WERI-Rb-1 (cell line): ENCODE measurements around the gene GON7.
A peak's percentile ranks its signal among the peaks of the same experiment; 100 is the strongest.

Experiments used
- DNase-seq: peaks from one replicate; pipeline ENCODE4 v3.0.0-alpha.2; 2020
- H3K27ac ChIP-seq: fragments of 250-450 bp; sonication (Bioruptor Pico); 2 replicates; pipeline ENCODE4 v1.5.1; 2020; ENCODE audit warnings: mild to moderate bottlenecking, moderate library complexity
- H3K27me3 ChIP-seq: fragments of 250-450 bp; sonication (Bioruptor Pico); 2 replicates; pipeline ENCODE4 v1.5.1; 2021; ENCODE audit warnings: mild to moderate bottlenecking, low read depth, moderate library complexity; ENCODE audit not compliant: insufficient read depth, severe bottlenecking
- H3K36me3 ChIP-seq: fragments of 250-450 bp; sonication (Bioruptor Pico); 2 replicates; pipeline ENCODE4 v1.5.1; 2020; ENCODE audit warnings: mild to moderate bottlenecking, moderate library complexity
- H3K4me3 ChIP-seq: 2 replicates; pipeline ENCODE4 v1.5.1; 2011; ENCODE audit warnings: low read depth, mild to moderate bottlenecking, control low read depth, low read length
- H3K9me3 ChIP-seq: fragments of 250-450 bp; sonication (Bioruptor Pico); 2 replicates; pipeline ENCODE4 v1.5.1; 2021; ENCODE audit warnings: mild to moderate bottlenecking, moderate library complexity; ENCODE audit not compliant: severe bottlenecking
- CTCF ChIP-seq: IDR thresholded peaks from 2 replicates; pipeline ENCODE4 v1.5.1; 2011; ENCODE audit warnings: low read depth, mild to moderate bottlenecking, control low read depth, inconsistent platforms, low read length

Gene GON7

GRCh38 chr14:93228550-93228949 lies 21.7 kb upstream of the GON7 start:
- no peaks in the 10 kb centered on the region for H3K27me3 ChIP-seq
- H3K36me3 ChIP-seq, result peaks cover 43% of the 10 kb centered on the region
- no peak for TF ChIP-seq CTCF
- DNase-seq, result no peak
- H3K27ac ChIP-seq, result no peak overlapping the region
- H3K9me3 ChIP-seq, result no peaks in the 10 kb centered on the region
- no peak overlapping the region for H3K4me3 ChIP-seq

GRCh38 chr14:93223565-93223964 lies 16.7 kb upstream of the GON7 start:
- TF ChIP-seq CTCF, result no peak
- Histone ChIP-seq H3K27ac (no peak overlapping the region), H3K36me3 (peaks cover 73% of the 10 kb centered on the region), H3K27me3 (no peaks in the 10 kb centered on the region), H3K4me3 (no peak overlapping the region), H3K9me3 (no peaks in the 10 kb centered on the region)
- DNase-seq, result no peak

GRCh38 chr14:93220509-93220908 lies 13.6 kb upstream of the GON7 start:
- H3K9me3 ChIP-seq, result no peaks in the 10 kb centered on the region
- no peak for DNase-seq

GRCh38 chr14:93219103-93219726 lies 12.3 kb upstream of the GON7 start:
- peak; percentile 67 for TF ChIP-seq CTCF
- no peak overlapping the region; the same call in 1 of the 2 replicates for H3K27ac ChIP-seq
- DNase-seq, result peak; percentile 68
- no peaks in the 10 kb centered on the region for H3K9me3 ChIP-seq
- peaks cover 69% of the 10 kb centered on the region for H3K36me3 ChIP-seq
- no peaks in the 10 kb centered on the region for H3K27me3 ChIP-seq
- no peak overlapping the region for H3K4me3 ChIP-seq

More at GRCh38 chr14:93220509-93220908, 13.6 kb upstream of the GON7 start:
- Histone ChIP-seq H3K27ac (no peak overlapping the region), H3K4me3 (no peak overlapping the region), H3K36me3 (peaks cover 67% of the 10 kb centered on the region), H3K27me3 (no peaks in the 10 kb centered on the region)
- no peak for TF ChIP-seq CTCF

GRCh38 chr14:93214598-93214997 lies 7.7 kb upstream of the GON7 start:
- H3K9me3 ChIP-seq, result no peaks in the 10 kb centered on the region
- peaks cover 81% of the 10 kb centered on the region for H3K36me3 ChIP-seq
- no peak overlapping the region for H3K27ac ChIP-seq
- no peak for TF ChIP-seq CTCF
- H3K4me3 ChIP-seq, result no peak overlapping the region
- no peaks in the 10 kb centered on the region for H3K27me3 ChIP-seq
- DNase-seq, result no peak

GRCh38 chr14:93212432-93212831 lies 5.6 kb upstream of the GON7 start:
- no peak for TF ChIP-seq CTCF

More at GRCh38 chr14:93212432-93212831, 5.6 kb upstream of the GON7 start:
- H3K36me3 ChIP-seq, result peaks cover 72% of the 10 kb centered on the region
- H3K4me3 ChIP-seq, result no peak overlapping the region
- no peak overlapping the region for H3K27ac ChIP-seq
- no peaks in the 10 kb centered on the region for H3K9me3 ChIP-seq
- H3K27me3 ChIP-seq, result no peaks in the 10 kb centered on the region
- no peak for DNase-seq
